GM12872 (cell line): ENCODE data around the gene KDM7A.

Source experiments
- CTCF ChIP-seq: IDR thresholded peaks from 3 replicates; pipeline ENCODE4 v1.5.1; 2011; ENCODE audit warnings: low read depth, mild to moderate bottlenecking, low read length, moderate library complexity; ENCODE audit not compliant: insufficient read depth

Gene KDM7A

GRCh38 chr7:140217750-140218501, 41.1 kb upstream of the KDM7A start:
- no peak for TF ChIP-seq CTCF

GRCh38 chr7:140215281-140215680, 38.5 kb upstream of the KDM7A start:
- no peak for TF ChIP-seq CTCF

- TF ChIP-seq CTCF: no peak
Observed at GRCh38 chr7:140214075-140214684, 37.4 kb upstream of the KDM7A start.

GRCh38 chr7:140213684-140214074, 36.9 kb upstream of the KDM7A start:
- TF ChIP-seq CTCF: no peak

GRCh38 chr7:140212100-140212881, 35.5 kb upstream of the KDM7A start:
- TF ChIP-seq CTCF: no peak

- no peak for TF ChIP-seq CTCF
Observed at GRCh38 chr7:140211698-140212097, 34.9 kb upstream of the KDM7A start.

GRCh38 chr7:140209866-140210609, 33.3 kb upstream of the KDM7A start:
- TF ChIP-seq CTCF: no peak
